ENCODE results near the gene MOCS2. TPM values are rescaled to one million over a fixed set of nuclear protein-coding genes. Genes with fewer than 3 reads are reported as not detected.

The MOCS2 gene
- total and polyA plus RNA-seq, 2 experiments from 2014 or later = 45.8 to 54.9 TPM

GRCh38 chr5:53071298-53071697 is 38.3 kb downstream of the MOCS2 start:
- TF ChIP-seq EZH2phosphoT487 (IDR thresholded peaks at IDR 0.05; ENCODE audit: low read depth, severe bottlenecking, unreplicated experiment) (no peak), EZH2 (IDR thresholded peaks at IDR 0.05; ENCODE audit: borderline replicate concordance) (no peak), CTCF (IDR thresholded peaks at IDR 0.05; ENCODE audit: poor library complexity) (no peak)
- Histone ChIP-seq H2AFZ (no peak overlapping the region), H3K4me1 (ENCODE audit: insufficient read depth) (no peaks in the 10 kb centered on the region), H4K20me1 (ENCODE audit: insufficient read depth, poor library complexity, severe bottlenecking) (no peaks in the 10 kb centered on the region), H3K27me3 (no peaks in the 10 kb centered on the region), H3K9me3 (ENCODE audit: low read depth) (no peaks in the 10 kb centered on the region), H3K9me2 (replicated peaks; ENCODE audit: insufficient read depth) (peaks cover 6% of the 10 kb centered on the region), H3K79me2 (no peaks in the 10 kb centered on the region), H3K27ac (no peak overlapping the region), H3K36me3 (replicated peaks; ENCODE audit: insufficient read depth, low read depth) (no peaks in the 10 kb centered on the region), H3K4me2 (no peak overlapping the region), H3K4me3 (no peak overlapping the region)
- no peak for DNase-seq (ENCODE audit: low spot score)
- WGBS (ENCODE audit: low lambda C conversion rate, missing lambda C conversion rate) = 89% methylated on average over 2 of the region's 2 CpGs

- Histone ChIP-seq H3K36me3 (replicated peaks; ENCODE audit: insufficient read depth, low read depth) (no peaks in the 10 kb centered on the region), H3K27ac (no peak overlapping the region), H3K9me2 (replicated peaks; ENCODE audit: insufficient read depth) (peaks cover 6% of the 10 kb centered on the region), H4K20me1 (ENCODE audit: insufficient read depth, poor library complexity, severe bottlenecking) (no peaks in the 10 kb centered on the region), H3K4me1 (ENCODE audit: insufficient read depth) (no peaks in the 10 kb centered on the region), H3K4me2 (no peak overlapping the region), H2AFZ (no peak overlapping the region), H3K27me3 (no peaks in the 10 kb centered on the region), H3K9me3 (ENCODE audit: low read depth) (no peaks in the 10 kb centered on the region), H3K4me3 (no peak overlapping the region), H3K79me2 (no peaks in the 10 kb centered on the region)
- no peak for DNase-seq (ENCODE audit: low spot score)
- TF ChIP-seq EZH2phosphoT487 (IDR thresholded peaks at IDR 0.05; ENCODE audit: low read depth, severe bottlenecking, unreplicated experiment) = no peak
- TF ChIP-seq CTCF (IDR thresholded peaks at IDR 0.05; ENCODE audit: poor library complexity) = no peak
- TF ChIP-seq EZH2 (IDR thresholded peaks at IDR 0.05; ENCODE audit: borderline replicate concordance) = no peak
- 93% methylated on average over 5 of the region's 5 CpGs for WGBS (ENCODE audit: low lambda C conversion rate, missing lambda C conversion rate)
These were observed 39.9 kb downstream of the MOCS2 start for GRCh38 chr5:53069626-53070025.

GRCh38 chr5:53068291-53068836 is 41.2 kb downstream of the MOCS2 start:
- H4K20me1 ChIP-seq (ENCODE audit: insufficient read depth, poor library complexity, severe bottlenecking) = no peaks in the 10 kb centered on the region
- TF ChIP-seq CTCF (IDR thresholded peaks at IDR 0.05; ENCODE audit: poor library complexity) = no peak
- TF ChIP-seq EZH2 (IDR thresholded peaks at IDR 0.05; ENCODE audit: borderline replicate concordance) = no peak
- TF ChIP-seq EZH2phosphoT487 (IDR thresholded peaks at IDR 0.05; ENCODE audit: low read depth, severe bottlenecking, unreplicated experiment) = no peak
- H3K9me3 ChIP-seq (ENCODE audit: low read depth) = no peaks in the 10 kb centered on the region
- no peaks in the 10 kb centered on the region for H3K27me3 ChIP-seq
- H3K9me2 ChIP-seq (replicated peaks; ENCODE audit: insufficient read depth) = peaks cover 6% of the 10 kb centered on the region
- 90% methylated on average over 4 of the region's 4 CpGs for WGBS (ENCODE audit: low lambda C conversion rate, missing lambda C conversion rate)
- H3K36me3 ChIP-seq (replicated peaks; ENCODE audit: insufficient read depth, low read depth) = no peaks in the 10 kb centered on the region
- no peak overlapping the region for H2AFZ ChIP-seq
- DNase-seq (ENCODE audit: low spot score) = no peak
- no peak overlapping the region for H3K4me2 ChIP-seq
- no peaks in the 10 kb centered on the region for H3K4me1 ChIP-seq (ENCODE audit: insufficient read depth)
- no peak overlapping the region for H3K27ac ChIP-seq
- H3K79me2 ChIP-seq = no peaks in the 10 kb centered on the region
- H3K4me3 ChIP-seq = no peak overlapping the region

Measured in hepatocyte (in vitro differentiated cells).